Measurements from ENCODE around the gene ZSWIM6. TPM values are rescaled to one million over a fixed set of nuclear protein-coding genes. Genes with fewer than 3 reads are reported as not detected.

Gene ZSWIM6
- total RNA-seq, 2 donors from 2014 or later = 10.6 to 18.8 TPM

GRCh38 chr5:61320860-61321259 lies 11.2 kb upstream of the ZSWIM6 start:
- H3K9me3 ChIP-seq = no peaks in the 10 kb centered on the region
- peaks cover 8 to 26% of the 10 kb centered on the region in 2 donors for H3K4me1 ChIP-seq (ENCODE audit: control insufficient read depth in 1 of 2, low read depth in 2 of 2)
- H3K36me3 ChIP-seq = no peaks in the 10 kb centered on the region
- DNase-seq (ENCODE audit: low spot score) = no peak
- no peaks in the 10 kb centered on the region for H3K27me3 ChIP-seq (replicated peaks; ENCODE audit: insufficient read depth)
- no peak for TF ChIP-seq CTCF (IDR thresholded peaks at IDR 0.05)
- no peak overlapping the region for H3K27ac ChIP-seq
- ATAC-seq (ENCODE audit: insufficient number of reproducible peaks, low FRiP score, low read depth) = no peak
- no peak overlapping the region for H3K4me3 ChIP-seq

GRCh38 chr5:61321669-61322068 lies 10.4 kb upstream of the ZSWIM6 start:
- ATAC-seq (ENCODE audit: insufficient number of reproducible peaks, low FRiP score, low read depth) (no peak), DNase-seq (ENCODE audit: low spot score) (no peak)
- no peak for TF ChIP-seq CTCF (IDR thresholded peaks at IDR 0.05)

GRCh38 chr5:61322738-61323725 lies 9.0 kb upstream of the ZSWIM6 start:
- Histone ChIP-seq H3K27me3 (replicated peaks; ENCODE audit: insufficient read depth) (no peaks in the 10 kb centered on the region), H3K9me3 (no peaks in the 10 kb centered on the region), H3K4me3 (no peak overlapping the region), H3K4me1 (ENCODE audit: control insufficient read depth in 1 of 2, low read depth in 2 of 2) (peaks cover 8 to 21% of the 10 kb centered on the region in 2 donors), H3K27ac (no peak overlapping the region), H3K36me3 (no peaks in the 10 kb centered on the region)
- TF ChIP-seq CTCF (IDR thresholded peaks at IDR 0.05) = no peak
- DNase-seq (ENCODE audit: low spot score) = no peak
- ATAC-seq (ENCODE audit: insufficient number of reproducible peaks, low FRiP score, low read depth) = no peak

More at GRCh38 chr5:61321669-61322068, 10.4 kb upstream of the ZSWIM6 start:
- Histone ChIP-seq H3K4me1 (ENCODE audit: control insufficient read depth in 1 of 2, low read depth in 2 of 2) (peaks cover 8 to 26% of the 10 kb centered on the region in 2 donors), H3K9me3 (no peaks in the 10 kb centered on the region), H3K4me3 (no peak overlapping the region), H3K27ac (no peak overlapping the region), H3K36me3 (no peaks in the 10 kb centered on the region), H3K27me3 (replicated peaks; ENCODE audit: insufficient read depth) (no peaks in the 10 kb centered on the region)

- no peaks in the 10 kb centered on the region for H3K36me3 ChIP-seq
- DNase-seq (ENCODE audit: low spot score) (no peak), ATAC-seq (ENCODE audit: insufficient number of reproducible peaks, low FRiP score, low read depth) (no peak)
- no peak overlapping the region for H3K27ac ChIP-seq
- no peaks in the 10 kb centered on the region for H3K9me3 ChIP-seq
- H3K27me3 ChIP-seq (replicated peaks; ENCODE audit: insufficient read depth) = no peaks in the 10 kb centered on the region
- TF ChIP-seq CTCF (IDR thresholded peaks at IDR 0.05) = no peak
- peaks cover 8 to 20% of the 10 kb centered on the region in 2 donors for H3K4me1 ChIP-seq (ENCODE audit: control insufficient read depth in 1 of 2, low read depth in 2 of 2)
- H3K4me3 ChIP-seq = no peak overlapping the region
These were observed 4.0 kb upstream of the ZSWIM6 start for GRCh38 chr5:61327760-61328753.

Measured in thoracic aorta (tissue), 2 donors.